HepG2 (cell line): ENCODE data around the gene ARHGAP25. TPM values are rescaled to one million over a fixed set of nuclear protein-coding genes. Genes with fewer than 3 reads are reported as not detected.

Source experiments
- ATAC-seq: fragments of 200-7000 bp; cut with Tn5 transposase; 3 replicates; pipeline ENCODE4 v1.9.1; 2020; ENCODE audit warnings: mild to moderate bottlenecking, moderate library complexity
- BruUV-seq: library from RNA; stranded (reverse); fragments of 400-500 nt; replicated peaks from 2 replicates; lab custom pipeline; 2021; lab: Mats Ljungman, UMichigan
- CTCF ChIA-PET: fragments of 300-600 bp; formaldehyde crosslinking; extraction: SDS; loops from one replicate; lab custom pipeline; 2021; ENCODE audit warnings: low total read pairs, inconsistent platforms, low intra/inter-chr PET ratio; lab: Yijun Ruan, JAX
- POLR2A ChIA-PET: fragments of 350-600 bp; sonication (Branson Sonifier 250); formaldehyde crosslinking; loops from one replicate; lab custom pipeline; 2020; ENCODE audit warnings: antibody characterized with exemption, inconsistent platforms; lab: Yijun Ruan, JAX
- DNase-seq: peaks from one replicate; pipeline ENCODE4 v3.0.0-alpha.2; 2015; ENCODE audit warnings: low spot score
- FAIRE-seq: peaks from 3 replicates; lab custom pipeline; 2011; peaks lifted over from hg19 to GRCh38; lab: Jason Lieb, UNC
- H2AFZ ChIP-seq: one replicate; pipeline ENCODE4 v1.6.1; 2011; ENCODE audit warnings: low read length, inconsistent platforms
- H3K27ac ChIP-seq: fragments of 300-600 bp; 3 replicates; pipeline ENCODE4 v1.8.0; 2011; ENCODE audit warnings: mixed run types, mild to moderate bottlenecking, mixed read lengths, low read length, inconsistent platforms; ENCODE audit not compliant: insufficient read depth; ENCODE audit errors: extremely low read length
- H3K27me3 ChIP-seq, 2 experiments: fragments of 200-600 bp in 1 of 2; 2 replicates in 1 of 2; 3 replicates in 1 of 2; pipeline versions ENCODE4 v1.6.0 to v1.8.0; 2011; ENCODE audit warnings: low read length in 2 of 2, mild to moderate bottlenecking in 2 of 2, moderate library complexity in 2 of 2, inconsistent platforms in 1 of 2; ENCODE audit not compliant: insufficient read depth in 2 of 2, control insufficient read depth in 1 of 2
- H3K36me3 ChIP-seq, 2 experiments: fragments of 200-600 bp in 1 of 2; replicated peaks in 1 of 2; 2 replicates in 1 of 2; 3 replicates in 1 of 2; pipeline versions ENCODE4 v1.5.1 to v1.8.0; 2011; ENCODE audit warnings: low read length in 2 of 2, inconsistent platforms in 1 of 2; ENCODE audit not compliant: insufficient read depth in 2 of 2, control insufficient read depth in 1 of 2
- H3K4me1 ChIP-seq: 2 replicates; pipeline ENCODE4 v1.5.1; 2012; ENCODE audit warnings: low read length, inconsistent platforms; ENCODE audit not compliant: insufficient read depth
- H3K4me2 ChIP-seq: 2 replicates; pipeline ENCODE4 v1.6.0; 2011; ENCODE audit warnings: low read depth, low read length, inconsistent platforms
- H3K4me3 ChIP-seq, 3 experiments: fragments of 200-600 bp in 1 of 3; sonication (generic), shearing (Covaris generic) in 1 of 3; replicated peaks in 1 of 3; 2 replicates each; pipeline ENCODE4 v1.5.1; 2011 to 2016; ENCODE audit warnings: low read length in 3 of 3, inconsistent platforms in 2 of 3, low read depth in 2 of 3, mild to moderate bottlenecking in 2 of 3, control low read depth in 1 of 3, mixed read lengths in 1 of 3; ENCODE audit not compliant: insufficient read depth in 1 of 3
- H3K79me2 ChIP-seq: one replicate; pipeline ENCODE4 v1.6.1; 2011; ENCODE audit warnings: low read length, inconsistent platforms; ENCODE audit not compliant: insufficient read depth
- H3K9ac ChIP-seq: 2 replicates; pipeline ENCODE4 v1.6.0; 2011; ENCODE audit warnings: mild to moderate bottlenecking, low read depth, low read length, inconsistent platforms; ENCODE audit not compliant: insufficient read depth
- H3K9me3 ChIP-seq: 2 replicates; pipeline ENCODE4 v1.5.1; 2012; ENCODE audit warnings: mild to moderate bottlenecking, low read length
- H4K20me1 ChIP-seq: 2 replicates; pipeline ENCODE4 v1.6.0; 2011; ENCODE audit warnings: inconsistent platforms, mild to moderate bottlenecking, low read length, moderate library complexity; ENCODE audit not compliant: insufficient read depth
- ADNP ChIP-seq: sonication (generic); formaldehyde crosslinking; IDR thresholded peaks from 2 replicates; pipeline ENCODE4 v1.4.0; 2020; ENCODE audit warnings: missing genetic modification reagents
- CREB1 ChIP-seq, 2 experiments: fragments of 450-650 bp in 1 of 2; IDR thresholded peaks; 2 replicates each; pipeline ENCODE4 v1.6.1; 2016 to 2017; ENCODE audit warnings: control low read depth in 1 of 2, mild to moderate bottlenecking in 1 of 2, missing compliant biosample characterization in 1 of 2, missing genetic modification characterization in 1 of 2
- GABPB1 ChIP-seq: IDR thresholded peaks from 2 replicates; pipeline ENCODE4 v1.6.1; 2016; ENCODE audit warnings: mild to moderate bottlenecking, missing genetic modification reagents, moderate library complexity, missing compliant biosample characterization
- MEIS2 ChIP-seq: sonication (generic); formaldehyde crosslinking; IDR thresholded peaks from 2 replicates; pipeline ENCODE4 v1.9.0; 2021; ENCODE audit warnings: mild to moderate bottlenecking, missing genetic modification reagents
- SOX6 ChIP-seq, 2 experiments: fragments of 450-650 bp in 1 of 2; sonication (generic) in 1 of 2; formaldehyde crosslinking in 1 of 2; IDR thresholded peaks; 2 replicates each; pipeline versions ENCODE4 v1.4.0 to v1.6.1; 2017 to 2020; ENCODE audit warnings: antibody characterized with exemption in 1 of 2, mild to moderate bottlenecking in 1 of 2, missing genetic modification reagents in 1 of 2
- TEAD3 ChIP-seq: optimal IDR thresholded peaks from 2 replicates; pipeline ENCODE3; 2016; ENCODE audit warnings: borderline replicate concordance
- ZNF546 ChIP-seq: sonication (generic); formaldehyde crosslinking; conservative IDR thresholded peaks from 2 replicates; pipeline ENCODE4 v1.8.1; 2023; ENCODE audit warnings: mild to moderate bottlenecking, missing genetic modification reagents
- ZNF562 ChIP-seq: sonication (generic); formaldehyde crosslinking; IDR thresholded peaks from 2 replicates; pipeline ENCODE4 v1.8.0; 2022; ENCODE audit warnings: missing genetic modification reagents, borderline replicate concordance
- WGBS: methylation state at CpG from one replicate; pipeline ENCODE4 v1.1.6; 2017; ENCODE audit warnings: low lambda C conversion rate; 5-methylcytosine and 5-hydroxymethylcytosine counted together
- in situ Hi-C: cut with HindIII; loops from 2 replicates; pipeline ENCODE4 v1.10.0; 2017; ENCODE audit warnings: low pct_unique_long_range_greater_than_20kb; ENCODE audit not compliant: extremely low pct_ligation_motif_present
- intact Hi-C: fragments of 100-400 bp; cut with micrococcal nuclease; formaldehyde crosslinking; loops from one replicate; pipeline ENCODE4 v1.10.0; 2022; ENCODE audit not compliant: unreplicated experiment
- polyA plus RNA-seq, 8 experiments: library from polyadenylated mRNA; depleted of rRNA in 3 of 8; stranded (reverse) in 7 of 8; unstranded in 1 of 8; fragments of >200 nt; fragmentation: Illumina TruSeq in 4 of 8; extraction: Trizol in 4 of 8; gene quantifications; 2 replicates each; pipeline versions ENCODE4 v1.2.1 to v1.2.3, GENCODE V29; 2011 to 2016; ENCODE audit warnings: low read depth in 4 of 8, missing spikeins in 1 of 8, mixed read lengths in 1 of 8; ENCODE audit not compliant: insufficient read depth in 1 of 8
- total RNA-seq, 5 experiments: library from RNA; depleted of rRNA; stranded (reverse); fragments of >200 nt; fragmentation: Illumina TruSeq; extraction: Trizol; gene quantifications; 2 replicates each; pipeline ENCODE4 v1.2.3, GENCODE V29; 2016; ENCODE audit warnings: low read depth in 1 of 5
- TF ChIP-seq, protein P1 (sequence below): sonication (generic); formaldehyde crosslinking; IDR thresholded peaks from 2 replicates; pipeline ENCODE4 v1.8.1; 2023; ENCODE audit warnings: mild to moderate bottlenecking, moderate library complexity, missing genetic modification reagents
- TF ChIP-seq, protein P2 (sequence below), 2 experiments: sonication (generic) in 1 of 2; formaldehyde crosslinking in 1 of 2; IDR thresholded peaks; 2 replicates each; pipeline versions ENCODE4 v1.6.1 to v1.9.0; 2014 to 2022; ENCODE audit warnings: antibody characterized with exemption in 1 of 2, borderline replicate concordance in 1 of 2, inconsistent platforms in 1 of 2, low read depth in 1 of 2, missing genetic modification reagents in 1 of 2
- TF ChIP-seq, protein P3 (sequence below), 2 experiments: sonication (generic) in 1 of 2; formaldehyde crosslinking in 1 of 2; IDR thresholded peaks; 2 replicates each; pipeline versions ENCODE4 v1.4.0 to v1.6.1; 2018 to 2020; ENCODE audit warnings: missing genetic modification reagents in 2 of 2, borderline replicate concordance in 1 of 2, low read depth in 1 of 2, mild to moderate bottlenecking in 1 of 2, missing biosample characterization in 1 of 2

The ARHGAP25 gene
- total and polyA plus RNA-seq, 2 of the 13 experiments (the other 11 are each of a cell fraction or from before 2014, with no cell fraction given) = not detected

DNA sequence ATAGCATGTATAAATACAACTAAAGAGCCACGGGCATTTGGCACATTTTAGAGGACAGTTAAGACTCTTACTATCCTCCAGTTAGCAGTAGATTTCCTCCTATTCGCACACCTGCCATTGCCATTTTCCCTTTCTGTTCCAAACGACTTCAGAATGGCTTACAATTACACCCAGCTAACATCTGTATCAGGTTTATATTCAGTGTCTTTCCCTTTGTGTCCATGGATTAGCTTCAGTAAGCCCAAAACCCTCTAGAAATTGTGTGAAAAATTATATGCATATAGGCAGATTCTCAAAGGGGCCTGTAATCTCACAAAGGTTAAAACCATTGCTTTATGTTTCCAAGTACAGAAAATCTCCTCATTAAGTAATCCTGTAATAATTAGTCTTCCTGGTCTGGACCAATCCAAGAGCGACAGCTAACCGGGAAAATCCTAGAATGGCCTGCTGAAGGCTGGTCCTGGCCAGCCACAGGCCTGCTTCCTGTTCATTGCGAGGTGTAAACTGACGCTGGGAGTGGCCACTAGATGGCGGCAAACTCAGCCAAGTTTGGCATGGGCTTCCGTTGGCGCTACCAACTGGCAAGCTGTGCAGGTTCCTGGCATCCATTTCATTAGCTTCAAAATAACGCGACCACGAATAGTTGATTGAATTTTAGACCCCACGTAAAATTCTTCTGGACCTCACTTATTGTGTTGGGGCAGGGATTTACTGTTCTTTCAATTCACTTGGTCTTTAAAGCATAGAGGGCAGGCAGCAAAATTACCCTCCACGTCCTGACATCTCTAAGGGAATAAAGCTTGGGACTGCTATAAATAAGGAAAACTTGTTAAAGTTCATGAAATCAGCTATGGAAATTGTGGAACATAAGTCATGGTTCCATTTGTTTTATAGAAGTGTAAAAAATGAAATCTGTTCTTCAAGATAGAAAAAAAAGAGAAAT, 17.1 kb downstream of the ARHGAP25 start:
- H3K27me3 ChIP-seq = peaks cover 1 to 26% of the 10 kb centered on the region in 2 experiments; a peak in 3 of 5 replicates
- H3K36me3 ChIP-seq = no peaks in the 10 kb centered on the region
- no peak overlapping the region for H3K4me2 ChIP-seq
- peak; percentile 97 for FAIRE-seq
- H3K9me3 ChIP-seq = no peaks in the 10 kb centered on the region
- BruUV-seq = no TSS peak
- no peak overlapping the region for H3K4me3 ChIP-seq
- ChIA-PET POLR2A (no interaction called here), CTCF (interaction anchor here (3.2 to 3.3 kb wide), 3 partner anchors 85 to 174 kb away, joined by 16 to 31 read pairs (median 30); no protein-coding TSS in a partner anchor)
- no peak overlapping the region for H3K27ac ChIP-seq
- in situ Hi-C loops = no loop called here
- 9% methylated on average over 15 of the region's 15 CpGs for WGBS
- ATAC-seq = peak; percentile 99
- H3K4me1 ChIP-seq = no peaks in the 10 kb centered on the region
- intact Hi-C loops = loop anchor here (1.0 kb wide), 3 partner anchors 86 to 174 kb away; no protein-coding TSS in a partner anchor
- no peaks in the 10 kb centered on the region for H4K20me1 ChIP-seq
- no peaks in the 10 kb centered on the region for H3K79me2 ChIP-seq
- no peak overlapping the region for H2AFZ ChIP-seq
- DNase-seq = peak; percentile 71
- no peak overlapping the region for H3K9ac ChIP-seq
- TF ChIP-seq GABPB1 = peak; percentile 75
- TF ChIP-seq TEAD3 (CRISPR knock-in tag) = peak; percentile 16
- TF ChIP-seq ZNF546 = no peak
- no peak for TF ChIP-seq ZNF562 (CRISPR knock-in tag)
- TF ChIP-seq, protein P1, sequence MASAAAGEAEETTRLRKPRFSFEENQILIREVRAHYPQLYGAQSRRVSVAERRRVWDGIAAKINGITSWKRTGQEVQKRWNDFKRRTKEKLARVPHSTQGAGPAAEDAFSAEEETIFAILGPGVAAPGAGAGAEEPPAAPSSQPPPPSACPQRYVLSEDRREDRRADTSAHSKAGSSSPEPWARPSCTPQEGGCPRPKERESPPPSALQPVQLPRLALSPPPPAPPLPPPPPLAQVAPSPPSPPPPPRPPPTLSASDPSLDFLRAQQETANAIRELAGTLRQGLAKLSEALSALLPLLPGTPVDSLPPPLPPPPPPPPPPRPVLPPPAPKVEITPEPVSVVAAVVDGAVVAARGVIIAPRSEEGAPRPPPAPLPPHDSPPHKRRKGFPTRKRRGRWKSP (CRISPR knock-in tag) = no peak
- no peak for TF ChIP-seq CREB1 (IDR thresholded peaks at IDR 0.05)
- no peak for TF ChIP-seq CREB1 (CRISPR knock-in tag; IDR thresholded peaks at IDR 0.05)
- TF ChIP-seq, protein P2, sequence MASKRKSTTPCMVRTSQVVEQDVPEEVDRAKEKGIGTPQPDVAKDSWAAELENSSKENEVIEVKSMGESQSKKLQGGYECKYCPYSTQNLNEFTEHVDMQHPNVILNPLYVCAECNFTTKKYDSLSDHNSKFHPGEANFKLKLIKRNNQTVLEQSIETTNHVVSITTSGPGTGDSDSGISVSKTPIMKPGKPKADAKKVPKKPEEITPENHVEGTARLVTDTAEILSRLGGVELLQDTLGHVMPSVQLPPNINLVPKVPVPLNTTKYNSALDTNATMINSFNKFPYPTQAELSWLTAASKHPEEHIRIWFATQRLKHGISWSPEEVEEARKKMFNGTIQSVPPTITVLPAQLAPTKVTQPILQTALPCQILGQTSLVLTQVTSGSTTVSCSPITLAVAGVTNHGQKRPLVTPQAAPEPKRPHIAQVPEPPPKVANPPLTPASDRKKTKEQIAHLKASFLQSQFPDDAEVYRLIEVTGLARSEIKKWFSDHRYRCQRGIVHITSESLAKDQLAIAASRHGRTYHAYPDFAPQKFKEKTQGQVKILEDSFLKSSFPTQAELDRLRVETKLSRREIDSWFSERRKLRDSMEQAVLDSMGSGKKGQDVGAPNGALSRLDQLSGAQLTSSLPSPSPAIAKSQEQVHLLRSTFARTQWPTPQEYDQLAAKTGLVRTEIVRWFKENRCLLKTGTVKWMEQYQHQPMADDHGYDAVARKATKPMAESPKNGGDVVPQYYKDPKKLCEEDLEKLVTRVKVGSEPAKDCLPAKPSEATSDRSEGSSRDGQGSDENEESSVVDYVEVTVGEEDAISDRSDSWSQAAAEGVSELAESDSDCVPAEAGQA (IDR thresholded peaks at IDR 0.05; ENCODE audit: low read depth) = no peak
- TF ChIP-seq, protein P2 (CRISPR knock-in tag; IDR thresholded peaks at IDR 0.05; ENCODE audit: borderline replicate concordance) = no peak
- 0 out of 2 replicates have a peak, but pooled peaks have one; percentile 43 for TF ChIP-seq MEIS2 (CRISPR knock-in tag)
- TF ChIP-seq, protein P3, sequence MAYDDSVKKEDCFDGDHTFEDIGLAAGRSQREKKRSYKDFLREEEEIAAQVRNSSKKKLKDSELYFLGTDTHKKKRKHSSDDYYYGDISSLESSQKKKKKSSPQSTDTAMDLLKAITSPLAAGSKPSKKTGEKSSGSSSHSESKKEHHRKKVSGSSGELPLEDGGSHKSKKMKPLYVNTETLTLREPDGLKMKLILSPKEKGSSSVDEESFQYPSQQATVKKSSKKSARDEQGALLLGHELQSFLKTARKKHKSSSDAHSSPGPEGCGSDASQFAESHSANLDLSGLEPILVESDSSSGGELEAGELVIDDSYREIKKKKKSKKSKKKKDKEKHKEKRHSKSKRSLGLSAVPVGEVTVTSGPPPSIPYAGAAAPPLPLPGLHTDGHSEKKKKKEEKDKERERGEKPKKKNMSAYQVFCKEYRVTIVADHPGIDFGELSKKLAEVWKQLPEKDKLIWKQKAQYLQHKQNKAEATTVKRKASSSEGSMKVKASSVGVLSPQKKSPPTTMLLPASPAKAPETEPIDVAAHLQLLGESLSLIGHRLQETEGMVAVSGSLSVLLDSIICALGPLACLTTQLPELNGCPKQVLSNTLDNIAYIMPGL (CRISPR knock-in tag; IDR thresholded peaks at IDR 0.05; ENCODE audit: borderline replicate concordance in 1 of 2, low read depth in 1 of 2) = 0 out of 4 replicates have a peak, but pooled peaks of 1 of the 2 experiments have one; percentile 34
- TF ChIP-seq ADNP (CRISPR knock-in tag) = no peak
- no peak for TF ChIP-seq SOX6 (IDR thresholded peaks at IDR 0.05)
- TF ChIP-seq SOX6 (CRISPR knock-in tag; IDR thresholded peaks at IDR 0.05) = 0 out of 2 replicates have a peak, but pooled peaks have one; percentile 10
